Stimulated activated CD4-positive, alpha-beta T cell treated with anti-CD3 and anti-CD28 coated beads, Interleukin-2, amount 100 ng/mL, for 24 hours (primary cell): ENCODE measurements around the gene PAX9.
"Not testable (repeated sequence)": the region's sequence is repeated elsewhere in the genome, so short reads cannot be mapped to it uniquely, and the experiment has no call there.

Source experiments
- DNase-seq, 2 donors: peaks; one replicate each; pipeline ENCODE4 v3.0.0-alpha.2; 2020

The PAX9 gene

DNA sequence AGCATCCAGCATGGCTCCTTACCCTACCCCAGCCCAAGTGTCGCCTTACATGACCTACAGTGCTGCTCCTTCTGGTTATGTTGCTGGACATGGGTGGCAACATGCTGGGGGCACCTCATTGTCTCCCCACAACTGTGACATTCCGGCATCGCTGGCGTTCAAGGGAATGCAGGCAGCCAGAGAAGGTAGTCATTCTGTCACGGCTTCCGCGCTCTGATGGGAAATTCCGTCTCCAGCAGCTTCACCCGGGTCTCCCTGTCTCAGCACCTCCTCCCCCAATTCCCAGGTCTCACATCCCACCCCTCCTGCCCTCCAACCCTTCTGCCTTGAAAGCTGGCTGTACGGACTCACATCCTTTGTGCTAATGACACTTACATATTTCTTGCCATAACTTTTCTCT lies 14.6 kb downstream of the PAX9 start:
- no peak for DNase-seq

DNA sequence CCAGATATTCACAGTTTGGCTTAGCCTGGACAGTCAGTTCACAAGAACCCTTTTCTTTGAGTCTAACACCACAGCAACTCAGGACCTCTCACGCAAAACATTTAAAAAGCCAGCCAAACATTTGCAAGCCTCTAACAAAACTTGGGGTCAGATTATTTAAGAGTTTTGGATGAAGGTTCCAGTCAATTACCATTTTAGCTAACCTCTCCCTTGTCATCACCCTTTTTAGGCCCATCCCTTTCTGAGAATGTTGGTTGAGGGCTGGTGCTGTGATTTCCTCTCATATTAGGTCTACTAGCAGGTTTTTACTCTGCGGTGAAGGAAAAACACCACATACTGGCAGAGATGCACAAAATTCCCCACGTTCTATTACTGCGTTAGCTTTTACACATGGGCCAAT lies 20.7 kb downstream of the PAX9 start:
- no peak for DNase-seq

DNA sequence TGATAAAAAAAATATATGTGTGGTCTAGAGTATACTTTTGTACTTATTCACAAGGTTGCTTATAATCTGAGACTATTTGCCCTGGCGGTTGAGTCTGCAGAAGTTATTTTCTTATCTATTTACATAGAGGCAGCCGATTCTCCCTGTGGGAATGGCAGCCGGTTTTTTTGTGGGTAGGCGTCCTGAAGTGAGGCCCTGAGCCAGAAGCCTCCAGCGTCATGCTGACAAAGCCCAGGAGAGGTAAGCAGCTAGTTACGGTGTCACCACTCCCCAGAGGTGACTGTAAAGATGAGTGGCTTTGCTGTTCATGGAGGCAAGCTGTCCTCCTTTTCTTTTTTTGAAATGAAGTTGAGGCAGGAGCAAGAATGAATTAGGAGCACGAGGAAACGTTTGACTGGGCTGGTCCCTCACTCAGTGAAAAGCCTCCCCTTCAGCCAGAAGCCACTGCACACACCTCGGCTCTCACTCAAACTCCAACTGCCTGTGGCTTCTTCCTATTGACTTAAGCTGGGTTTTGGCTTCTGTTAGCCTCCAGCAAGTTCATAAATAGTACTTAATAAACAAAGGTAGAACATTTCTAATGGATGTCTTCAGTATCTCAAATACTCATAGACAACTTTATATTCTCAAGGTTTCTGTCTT lies 21.5 kb downstream of the PAX9 start:
- no peak for DNase-seq

DNA sequence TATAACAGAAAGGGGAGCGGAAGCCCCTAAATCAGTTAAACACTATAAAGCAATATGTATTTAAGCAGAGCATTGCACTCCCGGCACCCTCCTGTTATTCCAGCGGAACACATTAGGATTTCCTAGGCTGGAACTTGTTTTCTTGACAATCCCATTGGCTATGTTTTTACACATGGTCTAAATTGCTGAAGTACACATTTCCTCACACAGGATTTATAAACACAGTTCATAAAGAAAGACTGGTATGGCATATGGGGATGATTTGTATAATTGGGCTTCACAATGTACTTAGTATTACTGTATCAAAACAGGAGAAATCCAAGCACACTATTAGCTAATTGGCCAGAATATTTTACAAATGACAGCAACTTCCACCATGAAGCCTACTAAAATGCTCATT lies 23.3 kb downstream of the PAX9 start:
- no peak for DNase-seq

DNA sequence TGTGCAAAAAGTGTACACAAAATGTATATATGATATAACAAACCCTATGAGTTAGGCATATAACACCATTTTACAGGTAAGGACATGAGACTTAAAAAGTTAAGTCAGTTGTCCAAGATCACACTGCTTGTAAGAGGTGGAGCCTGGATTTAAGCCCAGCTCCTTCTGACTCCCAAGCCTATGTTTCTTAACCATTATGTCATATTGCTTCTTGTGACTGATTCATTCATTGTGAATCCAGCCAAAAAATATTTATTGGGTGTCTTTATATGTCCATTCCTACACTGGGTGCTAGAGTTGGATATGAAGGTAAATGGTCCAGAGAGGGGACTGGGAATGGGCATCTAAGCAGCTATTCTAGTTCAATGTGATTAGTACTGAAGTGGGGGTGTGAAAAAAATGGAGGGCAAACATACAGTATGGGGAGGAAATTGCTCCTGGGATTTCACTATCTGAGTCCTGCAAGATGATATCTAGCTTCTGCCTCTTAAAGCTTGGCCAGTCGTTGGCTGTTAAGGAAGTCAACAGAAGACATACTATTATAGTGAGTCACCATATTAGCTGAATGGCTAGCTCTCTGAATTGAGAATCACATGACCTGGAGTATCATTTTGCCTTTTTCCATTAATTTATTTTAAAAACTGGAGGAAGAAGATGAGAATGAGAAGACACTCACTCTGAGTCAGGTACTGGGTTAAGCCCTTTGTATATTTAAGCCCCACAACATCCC lies 28.8 kb downstream of the PAX9 start:
- DNase-seq = no peak

DNA sequence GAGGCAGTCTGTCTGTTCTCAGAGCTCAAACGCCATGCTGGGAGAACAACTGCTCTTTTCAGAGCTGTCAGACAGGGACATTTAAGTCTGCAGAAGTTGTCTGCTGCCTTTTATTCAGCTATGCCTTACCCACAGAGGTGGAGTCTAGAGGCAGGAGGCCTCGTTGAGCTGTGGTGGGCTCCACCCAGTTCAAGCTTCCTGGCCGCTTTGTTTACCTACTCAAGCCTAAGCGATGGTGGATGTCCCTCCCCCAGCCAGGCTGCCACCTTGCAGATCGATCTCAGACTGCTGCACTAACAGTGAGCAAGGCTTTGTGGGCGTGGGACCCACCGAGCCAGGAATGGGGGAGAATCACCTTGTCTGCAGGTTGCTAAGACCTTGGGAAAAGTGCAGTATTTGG lies 37.8 kb downstream of the PAX9 start:
- not testable (repeated sequence) for DNase-seq

DNA sequence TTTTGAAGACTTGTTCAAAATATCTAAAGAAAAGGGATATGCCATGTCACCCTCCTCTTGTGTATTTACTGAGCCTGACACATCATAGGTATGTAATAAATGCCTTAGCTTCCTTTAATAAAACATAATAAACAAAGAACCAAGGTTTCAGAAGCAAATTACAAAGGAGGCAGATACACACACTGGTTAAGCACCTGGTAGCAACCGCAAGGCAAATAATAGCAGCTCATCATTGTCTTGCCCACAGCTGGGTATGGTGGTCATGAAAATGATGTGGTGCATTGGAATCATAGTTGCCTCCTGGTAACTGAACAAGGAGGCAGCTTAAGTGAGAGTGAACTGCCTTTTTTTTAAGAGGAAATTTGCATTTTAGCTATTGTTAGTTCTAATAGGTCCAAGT lies 39.0 kb downstream of the PAX9 start:
- no peak for DNase-seq

DNA sequence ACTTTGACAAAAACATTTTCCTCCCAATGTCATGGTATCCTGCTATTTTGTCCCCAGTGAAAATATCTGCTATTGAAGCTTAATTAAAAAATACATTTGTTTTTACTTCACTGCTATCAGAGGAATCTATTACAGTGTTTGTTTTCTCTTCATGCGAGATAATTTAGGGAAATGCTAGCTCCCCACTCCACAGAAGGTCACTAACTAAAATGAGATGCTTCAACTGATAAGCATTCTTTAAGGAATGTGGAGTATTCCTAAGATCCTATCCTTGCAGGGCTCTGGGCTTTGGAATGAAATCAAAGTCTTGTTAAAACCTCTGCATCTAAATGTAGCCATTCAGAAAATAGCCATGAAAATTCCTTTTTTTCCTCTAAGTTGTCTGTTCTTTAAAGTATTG lies 39.5 kb downstream of the PAX9 start:
- no peak for DNase-seq

DNA sequence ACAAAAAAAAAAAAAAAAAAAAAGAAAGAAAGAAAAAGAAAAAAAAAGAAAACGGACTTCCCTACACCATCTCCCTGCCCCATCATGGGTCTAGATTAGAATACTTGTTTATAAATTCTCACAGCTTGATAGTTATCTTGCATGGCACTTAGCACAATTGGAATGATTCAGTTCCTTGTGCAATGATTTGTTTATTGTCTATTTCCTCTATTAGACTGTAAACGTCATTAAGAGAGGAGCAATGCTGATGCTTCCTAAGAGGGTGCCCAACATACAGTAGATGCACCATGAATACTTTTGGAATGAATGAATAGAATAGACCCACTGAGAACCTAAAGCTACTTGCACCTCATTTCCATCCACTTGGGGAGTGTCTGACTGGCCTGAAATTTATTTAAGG lies 40.8 kb downstream of the PAX9 start:
- DNase-seq = no peak

DNA sequence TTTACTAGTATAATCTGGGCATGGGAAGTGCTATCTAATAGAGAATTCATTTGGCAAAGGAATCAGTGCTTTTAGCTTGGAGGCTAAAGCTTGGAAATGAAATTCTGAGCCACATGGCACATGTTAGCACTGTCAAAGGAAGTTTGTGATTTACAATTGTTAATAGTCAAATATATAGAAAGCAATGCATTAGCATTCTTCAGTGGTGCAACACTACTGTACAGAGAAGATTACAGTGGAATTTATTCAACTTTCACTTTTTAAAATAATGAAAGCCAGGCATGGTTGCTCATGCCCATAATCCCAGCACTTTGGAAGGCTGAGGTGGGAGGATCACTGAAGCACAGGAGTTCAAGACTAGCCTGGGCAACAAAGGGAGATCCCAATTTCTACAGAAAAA lies 45.9 kb downstream of the PAX9 start:
- DNase-seq = no peak

DNA sequence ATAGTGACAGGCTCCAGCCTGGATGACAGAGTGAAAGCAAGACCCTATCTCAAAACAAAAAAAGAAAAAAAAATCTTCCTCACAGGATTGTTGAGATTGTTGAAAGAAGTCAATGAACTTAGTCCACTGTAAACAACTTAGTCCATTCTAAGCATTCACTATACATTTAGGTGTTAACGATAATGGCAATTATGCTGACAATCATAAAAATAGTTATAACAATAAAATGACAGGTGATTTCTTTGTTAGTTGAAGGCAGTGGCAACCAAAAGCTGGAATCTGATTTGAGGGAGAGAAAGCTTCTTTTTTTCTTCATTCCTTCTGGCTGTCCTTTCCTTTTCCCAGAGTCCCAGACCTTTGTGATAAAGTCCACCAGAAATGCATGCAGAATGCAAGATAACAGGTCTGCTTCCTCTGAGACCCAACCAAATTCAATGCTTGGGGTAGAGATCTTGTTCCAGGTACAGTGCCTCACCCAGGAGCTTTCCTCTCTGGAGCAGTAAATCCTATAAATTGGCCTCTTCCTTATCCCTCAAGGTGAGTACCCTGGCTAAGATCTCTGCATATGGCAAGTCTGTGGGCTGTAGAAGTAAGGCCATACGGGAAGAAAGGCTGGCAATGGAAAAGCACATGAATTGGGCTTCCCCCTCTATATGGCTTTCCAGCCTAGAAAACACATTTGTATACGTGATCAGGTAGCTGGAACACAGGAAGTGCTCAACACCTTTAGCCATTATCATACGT lies 52.5 kb downstream of the PAX9 start:
- no peak for DNase-seq

DNA sequence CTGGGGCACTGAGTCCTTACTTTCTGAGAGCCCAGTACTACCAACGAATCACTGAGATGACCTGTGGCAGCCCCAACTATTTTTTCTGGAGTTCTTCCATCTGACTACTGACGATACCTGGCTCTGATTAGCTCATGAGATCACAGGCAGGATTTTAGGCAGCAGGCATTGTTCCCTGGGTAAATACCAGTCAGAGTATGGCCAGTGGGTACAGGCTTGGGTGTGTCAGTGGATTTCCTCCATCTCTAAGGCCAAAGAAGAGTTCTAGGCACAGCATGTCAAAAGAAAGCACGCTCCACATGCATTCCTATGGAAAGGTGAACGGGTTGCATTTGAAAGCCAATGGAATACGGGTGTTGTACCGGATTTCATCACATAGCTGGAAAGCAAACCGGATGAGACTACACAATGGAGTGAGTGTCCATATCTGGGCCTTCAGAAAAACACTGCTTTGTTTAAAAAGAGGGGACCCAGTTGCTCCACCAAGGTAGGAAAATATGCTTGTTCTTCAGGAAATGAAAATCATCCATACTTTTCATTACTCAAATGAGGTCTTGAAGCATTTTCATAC lies 55.0 kb downstream of the PAX9 start:
- DNase-seq = no peak

DNA sequence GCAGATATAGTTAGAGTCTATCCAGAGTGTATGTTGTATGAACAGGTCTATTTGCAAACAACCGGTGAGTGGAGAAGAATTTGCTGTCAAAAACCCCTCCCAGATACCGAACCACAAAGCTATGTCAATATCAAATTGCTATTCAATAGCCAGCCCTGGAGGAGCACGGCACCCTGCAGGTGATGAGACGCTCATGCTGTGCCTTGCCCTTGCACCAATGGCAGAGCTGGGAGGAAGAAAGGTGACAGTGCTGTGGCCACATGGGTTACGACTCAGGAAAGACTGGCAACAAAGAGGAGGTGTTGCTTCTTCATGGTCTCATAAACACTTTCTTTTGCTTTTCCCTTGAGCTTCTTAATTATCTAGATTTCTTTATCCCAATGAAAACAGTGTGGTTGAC lies 55.7 kb downstream of the PAX9 start:
- no peak for DNase-seq

DNA sequence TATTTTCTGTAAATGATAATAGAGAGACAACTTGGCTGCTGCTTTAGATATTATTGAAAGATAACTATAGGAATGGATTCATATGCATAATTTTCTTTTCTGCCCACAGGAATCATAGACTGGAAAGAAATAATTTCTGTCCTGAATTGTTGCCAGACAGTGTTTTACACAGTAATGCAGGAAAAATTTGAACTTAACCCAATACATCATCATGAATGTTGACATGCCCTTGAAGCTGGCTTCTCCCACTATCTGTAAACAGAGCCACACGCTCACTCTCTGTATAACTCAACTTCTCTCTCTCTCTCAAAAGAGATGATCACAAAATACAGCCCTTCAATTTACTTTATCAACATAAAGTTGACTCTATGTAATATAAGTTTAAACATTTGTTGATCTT lies 56.6 kb downstream of the PAX9 start:
- no peak for DNase-seq

DNA sequence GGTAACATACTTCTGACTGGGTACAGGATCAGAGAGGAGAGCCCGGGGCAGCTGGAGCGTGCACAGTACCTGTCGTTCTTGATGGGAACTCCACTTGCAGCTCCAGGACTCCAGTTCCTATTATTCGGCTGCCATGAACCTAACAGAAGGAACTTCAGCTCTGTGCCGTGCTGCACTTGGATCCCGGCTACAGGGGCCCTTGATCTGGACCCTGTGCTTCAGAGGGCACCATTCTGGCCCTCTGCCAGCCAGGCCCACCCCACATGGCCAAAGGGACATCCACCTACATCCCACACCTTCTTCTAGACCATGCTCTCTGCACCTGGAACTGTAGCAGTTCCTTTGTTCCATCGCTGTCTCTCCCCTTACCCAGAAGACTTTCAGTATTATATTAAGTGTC lies 58.2 kb downstream of the PAX9 start:
- DNase-seq = no peak

DNA sequence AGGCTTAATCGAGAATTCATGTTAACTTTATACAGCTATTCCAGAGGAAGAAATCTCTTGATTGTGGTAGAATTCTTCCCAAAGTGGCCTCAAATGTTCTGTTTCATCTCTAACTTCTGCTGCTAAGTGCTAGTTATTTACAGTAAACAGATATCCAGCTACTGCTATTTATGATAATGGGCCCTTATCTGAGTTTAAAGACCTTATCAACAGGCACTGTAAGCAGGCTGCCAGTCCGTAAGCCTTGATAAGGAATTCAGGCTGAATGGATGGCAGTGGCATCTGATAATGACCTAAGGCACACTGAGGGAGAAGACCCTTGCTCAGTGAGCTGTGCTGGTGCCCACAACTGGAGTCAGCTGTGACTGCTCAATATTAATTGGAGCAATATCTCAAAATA lies 59.0 kb downstream of the PAX9 start:
- no peak for DNase-seq

DNA sequence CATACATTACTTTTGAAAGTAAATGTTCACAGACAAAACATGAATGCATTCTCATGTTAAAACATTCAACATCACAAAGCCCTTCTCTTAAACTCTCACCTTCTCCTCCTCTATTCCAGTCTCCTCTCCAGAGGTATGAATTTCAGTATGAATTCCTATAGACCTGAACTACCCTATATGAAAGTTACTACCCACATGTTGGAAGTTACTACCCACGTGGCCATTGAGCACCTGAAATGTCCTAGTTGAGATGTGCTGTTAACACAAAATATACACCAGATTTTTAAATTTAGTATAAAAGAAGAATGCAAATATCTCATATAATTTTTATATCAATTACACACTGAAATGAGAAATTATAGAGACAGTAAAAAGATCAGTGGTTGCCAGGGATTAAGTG lies 60.2 kb downstream of the PAX9 start:
- no peak for DNase-seq

DNA sequence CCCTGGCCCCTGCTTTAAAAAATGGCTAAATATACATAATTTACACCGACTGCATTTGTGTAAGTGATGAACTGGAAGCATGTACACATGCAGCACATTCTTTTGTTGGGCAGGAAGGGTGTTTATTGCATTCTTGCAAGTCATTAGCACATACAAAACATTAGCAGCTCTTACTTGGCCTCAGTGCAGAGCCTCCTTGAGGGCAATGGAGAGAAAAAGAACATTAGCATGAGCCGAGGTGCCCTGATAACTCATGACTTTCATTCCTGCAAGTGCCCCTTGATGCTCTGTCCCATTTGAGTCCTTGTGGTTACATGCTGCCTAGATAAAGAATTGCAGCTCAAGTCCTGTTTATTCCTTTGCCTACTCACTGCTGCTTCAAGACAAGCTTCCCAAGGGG lies 61.9 kb downstream of the PAX9 start:
- DNase-seq = no peak

DNA sequence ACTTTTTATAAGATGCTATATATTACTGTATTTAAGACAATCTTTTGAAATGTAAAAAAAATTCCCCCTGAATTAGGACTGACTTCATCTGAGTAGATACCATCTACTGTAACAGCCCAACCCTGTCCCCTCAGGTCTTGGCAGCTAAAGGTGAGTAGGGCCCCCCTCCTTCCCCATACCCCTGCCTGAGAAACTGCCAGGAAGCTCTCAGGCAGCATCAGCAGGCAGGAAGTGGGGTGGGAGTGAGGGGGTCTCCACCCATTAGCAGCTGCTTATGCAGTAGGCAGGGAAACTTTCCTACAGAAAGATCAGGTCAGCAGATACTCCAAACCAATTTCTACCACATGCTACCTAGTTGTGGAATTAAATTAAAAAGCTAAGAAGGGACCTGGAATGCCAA lies 62.5 kb downstream of the PAX9 start:
- DNase-seq = no peak

DNA sequence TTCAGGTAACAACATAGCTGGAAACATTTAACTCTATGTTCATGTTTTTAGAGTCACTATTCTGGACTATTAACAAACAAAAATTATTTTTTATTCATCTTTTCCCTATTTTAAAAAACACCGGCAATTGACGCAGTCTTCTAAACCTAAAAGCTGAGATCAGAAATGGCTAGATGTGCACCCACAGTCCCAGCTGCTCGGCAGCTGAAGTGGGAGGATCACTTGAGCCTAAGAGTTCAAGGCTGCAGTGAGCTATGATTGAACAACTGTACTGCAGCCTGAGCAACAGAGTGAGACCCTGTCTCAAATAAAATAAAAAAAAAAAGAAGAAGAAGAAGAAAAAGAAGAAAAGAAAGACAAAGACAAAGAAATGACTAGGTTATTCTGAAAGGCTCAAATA lies 64.5 kb downstream of the PAX9 start:
- no peak for DNase-seq
